A549 treated with CpdA at 1 μM for 4 hours (cell line): ENCODE measurements around the gene TOPBP1. TPM values are rescaled to one million over a fixed set of nuclear protein-coding genes. Genes with fewer than 3 reads are reported as not detected.

Experiments used
- total RNA-seq: library from RNA; stranded (reverse); fragments of 200-300 nt; extraction: Qiagen RNA extraction; gene quantifications from 5 replicates; pipeline ENCODE4 v1.2.3, GENCODE V29; 2022; ENCODE audit warnings: low read depth

The TOPBP1 gene
- total RNA-seq, result 24.8 to 30.9 TPM (median 26.5 TPM) in 5 replicates

GRCh38 chr3:133661454-133662277 is at the start of gene TOPBP1:
Gene TOPBP1, minus strand, starts transcription at chr3:133661941. Its CDS starts 814 bp downstream, at chr3:133661127.

GRCh38 chr3:133573629-133574194 is 88.0 kb downstream of the TOPBP1 start, which contains the start of gene CDV3:
Gene CDV3, plus strand, starts transcription at chr3:133573686. Its CDS starts 359 bp downstream, at chr3:133574045.

Other genes with a start within 250 kb of the TOPBP1 start
- 103 to 125 TPM (median 112 TPM) in 5 replicates for gene CDV3, start 88.3 kb downstream of the TOPBP1 start, total RNA-seq
- 0.51 to 4.1 TPM (median 0.87 TPM) in 5 replicates for gene TF, start 84.5 kb upstream of the TOPBP1 start, total RNA-seq
- gene SRPRB, start 143.9 kb upstream of the TOPBP1 start, total RNA-seq, result 58.0 to 80.3 TPM (median 65.8 TPM) in 5 replicates
- gene RAB6B, start 233.9 kb upstream of the TOPBP1 start, total RNA-seq, result 0.76 to 2.4 TPM (median 2.3 TPM) in 5 replicates